Stimulated activated CD8-positive, alpha-beta memory T cell treated with anti-CD3 and anti-CD28 coated beads, Interleukin-2, amount 100 ng/mL, for 1 hour (primary cell): ENCODE measurements around the gene LEFTY1.

Experiments
- DNase-seq, 2 donors: peaks; one replicate each; pipeline ENCODE4 v3.0.0-alpha.2; 2020; ENCODE audit warnings: low read depth in 2 of 2

The LEFTY1 gene

GRCh38 chr1:225915538-225915991 lies 26.6 kb upstream of the LEFTY1 start:
- DNase-seq = no peak

- no peak for DNase-seq
Observed at GRCh38 chr1:225914947-225915346, 26.0 kb upstream of the LEFTY1 start.

- DNase-seq = no peak
Observed at GRCh38 chr1:225914391-225914790, 25.4 kb upstream of the LEFTY1 start.

- peak; percentile 39 to 50 for DNase-seq
Observed at GRCh38 chr1:225911191-225912130, 22.5 kb upstream of the LEFTY1 start.

GRCh38 chr1:225909477-225909876 lies 20.5 kb upstream of the LEFTY1 start:
- no peak for DNase-seq

- DNase-seq = no peak
Observed at GRCh38 chr1:225908773-225909172, 19.8 kb upstream of the LEFTY1 start.

GRCh38 chr1:225908013-225908640 lies 19.2 kb upstream of the LEFTY1 start:
- DNase-seq = no peak

GRCh38 chr1:225907341-225907740 lies 18.4 kb upstream of the LEFTY1 start:
- no peak for DNase-seq

GRCh38 chr1:225906467-225906866 lies 17.5 kb upstream of the LEFTY1 start:
- no peak for DNase-seq

- DNase-seq = no peak
Observed at GRCh38 chr1:225903623-225904022, 14.7 kb upstream of the LEFTY1 start.

GRCh38 chr1:225899044-225899925 lies 10.3 kb upstream of the LEFTY1 start:
- no peak for DNase-seq

- DNase-seq = no peak
Observed at GRCh38 chr1:225897595-225898514, 8.9 kb upstream of the LEFTY1 start.

GRCh38 chr1:225896937-225897549 lies 8.1 kb upstream of the LEFTY1 start:
- peak; percentile 39 to 42 for DNase-seq

- no peak for DNase-seq
Observed at GRCh38 chr1:225896494-225896893, 7.5 kb upstream of the LEFTY1 start.

GRCh38 chr1:225892307-225892706 lies 3.4 kb upstream of the LEFTY1 start:
- no peak for DNase-seq

GRCh38 chr1:225891229-225891972 lies 2.5 kb upstream of the LEFTY1 start:
- no peak for DNase-seq

GRCh38 chr1:225890346-225891228 lies 1.6 kb upstream of the LEFTY1 start:
- DNase-seq = no peak

GRCh38 chr1:225889743-225890142 lies 797 bp upstream of the LEFTY1 start:
- no peak for DNase-seq
